Hindlimb muscle (tissue), 1 donor: ENCODE data around the gene HECTD1. TPM values are rescaled to one million over a fixed set of nuclear protein-coding genes. Genes with fewer than 3 reads are reported as not detected.
"Not testable (repeated sequence)": the region's sequence is repeated elsewhere in the genome, so short reads cannot be mapped to it uniquely, and the experiment has no call there.

Experiments used
- DNase-seq: peaks from one replicate; pipeline ENCODE4 v3.0.0-alpha.2; 2013
- polyA plus RNA-seq: library from polyadenylated mRNA; unstranded; fragments of 120-200 nt; gene quantifications from one replicate; pipeline ENCODE4 v1.2.1, GENCODE V29; 2013; ENCODE audit not compliant: insufficient read length

Gene HECTD1
- polyA plus RNA-seq, 1 donor = 116 TPM

DNA sequence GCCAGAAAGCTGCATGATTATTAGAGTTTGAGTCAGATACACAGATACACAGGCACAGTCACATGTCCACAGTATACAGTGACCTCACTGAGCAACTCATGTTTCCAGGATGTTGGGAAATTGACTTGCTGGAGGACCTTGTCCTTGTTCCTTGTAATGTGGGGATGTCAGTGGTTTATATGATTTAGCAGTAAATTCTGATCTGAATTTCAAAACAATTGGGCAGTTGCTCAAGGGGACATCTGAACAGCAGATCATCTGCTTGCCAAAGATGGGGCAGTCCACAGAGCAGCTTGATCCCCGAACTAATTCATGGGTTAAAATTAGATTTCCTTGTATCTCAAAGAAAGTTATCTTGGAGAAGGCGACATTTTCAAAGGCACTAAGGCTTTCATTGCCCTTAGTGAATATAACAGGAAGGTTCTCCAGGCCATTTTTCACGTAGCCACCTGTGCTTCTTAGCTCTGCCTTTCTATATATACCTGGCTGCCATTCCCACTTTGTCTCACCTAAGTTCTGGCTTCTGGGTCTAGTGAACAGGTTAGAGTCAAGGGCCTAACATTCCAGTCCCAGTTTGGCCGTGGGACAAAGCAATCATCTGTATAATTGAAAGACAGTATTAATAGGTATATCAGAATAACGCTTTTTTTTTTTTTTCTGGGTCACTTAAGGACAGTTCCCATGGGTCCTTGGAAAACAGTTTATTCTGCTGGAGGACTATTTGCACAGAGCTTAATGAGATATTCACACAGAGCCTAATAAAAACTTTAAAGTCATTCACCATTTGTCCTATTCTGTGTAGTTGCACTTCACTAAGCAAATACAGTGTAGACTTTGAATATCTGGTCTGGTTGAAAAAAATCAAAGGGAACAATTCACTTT lies 116.5 kb downstream of the HECTD1 start:
- peak; percentile 26 for DNase-seq

- DNase-seq = not testable (repeated sequence)
Measured at GRCh38 chr14:31086466-31086865, 121.1 kb downstream of the HECTD1 start.

- DNase-seq = no peak
Measured at GRCh38 chr14:31085027-31085426, 122.6 kb downstream of the HECTD1 start.

GRCh38 chr14:31084385-31084784 lies 123.2 kb downstream of the HECTD1 start:
- DNase-seq = no peak

DNA sequence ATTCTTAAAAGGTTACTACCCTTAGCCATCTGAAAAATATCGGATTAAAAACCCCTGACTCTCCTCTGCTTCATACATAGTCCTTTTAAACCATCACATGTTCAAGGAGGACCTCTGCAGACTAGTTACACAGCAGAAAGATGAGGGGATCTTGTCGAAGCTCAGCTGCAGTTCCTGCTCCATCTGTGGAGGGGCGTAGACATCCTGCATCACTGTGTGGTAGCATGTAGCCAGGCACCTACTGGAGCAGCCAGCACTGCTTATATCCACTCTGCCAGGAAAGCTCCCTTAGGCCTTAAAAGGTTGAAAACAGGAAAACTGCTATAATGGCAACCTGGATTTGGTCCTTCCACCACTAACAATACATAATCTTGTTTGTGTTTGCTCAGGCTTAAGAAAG lies 123.8 kb downstream of the HECTD1 start:
- DNase-seq = no peak

- no peak for DNase-seq
Measured at GRCh38 chr14:31080484-31080883, 127.1 kb downstream of the HECTD1 start.

DNA sequence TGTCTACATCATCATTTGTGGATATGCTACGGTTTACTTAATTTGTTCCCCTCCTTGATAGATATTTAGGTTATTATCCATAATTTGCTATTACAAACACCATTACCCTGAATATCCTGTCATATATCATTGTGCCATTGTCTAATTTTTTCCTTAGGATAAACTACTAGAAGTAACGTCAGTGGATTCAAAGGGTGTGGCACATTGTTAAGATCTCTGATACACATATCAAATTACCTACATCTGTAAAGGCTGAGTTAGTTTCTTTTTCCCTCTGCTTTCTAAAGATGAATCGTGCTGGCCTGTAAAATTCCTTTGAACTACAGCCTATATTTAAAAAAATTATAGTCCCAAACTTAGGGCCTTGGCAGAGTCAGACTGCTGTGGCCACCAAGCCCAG lies 127.5 kb downstream of the HECTD1 start:
- DNase-seq = no peak

GRCh38 chr14:31078766-31079165 lies 128.8 kb downstream of the HECTD1 start:
- DNase-seq = no peak

DNA sequence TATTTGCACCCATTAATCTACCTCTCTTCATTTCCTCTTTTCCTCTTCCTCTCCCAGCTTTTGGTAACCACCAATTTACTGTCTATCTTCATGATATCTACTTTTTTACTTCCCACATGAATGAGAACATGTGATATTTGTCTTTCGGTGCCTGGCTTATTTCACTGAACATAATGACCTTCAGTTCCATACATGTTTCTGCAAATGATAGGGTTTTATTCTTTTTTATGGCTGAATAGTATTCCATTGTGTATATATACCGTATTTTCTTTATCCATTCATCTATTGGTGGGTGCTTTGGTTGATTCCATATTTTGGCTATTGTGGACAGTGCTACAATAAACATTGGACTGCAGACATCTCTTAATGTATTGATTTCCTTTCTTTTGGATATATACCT lies 132.4 kb downstream of the HECTD1 start:
- no peak for DNase-seq

DNA sequence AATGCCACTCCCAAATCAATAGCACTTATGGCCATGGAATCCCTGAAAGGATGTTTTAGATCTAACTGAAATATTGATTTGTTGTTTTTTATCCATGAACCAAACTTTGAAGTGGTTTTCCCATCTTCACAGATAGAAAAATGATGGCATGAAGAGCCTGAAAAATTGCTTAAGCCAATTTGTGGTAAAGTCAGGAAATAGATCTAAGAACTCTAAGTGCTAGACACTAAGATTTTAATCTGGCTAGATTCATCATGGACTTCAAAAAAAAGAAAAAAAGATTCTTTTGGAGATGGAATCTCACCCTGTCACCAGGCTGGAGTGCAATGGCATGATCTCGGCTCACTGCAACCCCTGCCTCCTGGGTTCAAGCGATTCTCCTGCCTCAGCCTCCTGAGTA lies 136.4 kb downstream of the HECTD1 start:
- no peak for DNase-seq

- DNase-seq = no peak
Measured at GRCh38 chr14:31070431-31070830, 137.2 kb downstream of the HECTD1 start.

DNA sequence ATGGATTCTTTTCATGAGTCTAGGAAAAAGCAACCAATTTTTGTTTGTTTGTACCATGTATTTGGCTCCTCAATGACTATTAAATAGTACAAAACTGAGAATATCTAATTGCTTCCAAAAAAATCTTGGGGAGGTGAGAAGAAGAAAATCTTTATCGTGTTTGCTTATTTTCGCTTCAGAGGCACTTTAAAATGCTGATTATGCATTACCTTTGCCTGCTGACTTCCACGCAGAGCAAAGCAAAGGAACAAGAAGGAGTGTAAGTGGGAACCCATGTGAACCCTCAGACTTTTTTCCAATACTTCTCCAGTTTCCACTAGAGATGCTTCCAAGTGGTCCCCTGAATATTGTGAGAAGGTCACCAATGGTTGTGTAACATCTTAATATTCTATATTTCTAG lies 138.2 kb downstream of the HECTD1 start:
- DNase-seq = no peak

DNA sequence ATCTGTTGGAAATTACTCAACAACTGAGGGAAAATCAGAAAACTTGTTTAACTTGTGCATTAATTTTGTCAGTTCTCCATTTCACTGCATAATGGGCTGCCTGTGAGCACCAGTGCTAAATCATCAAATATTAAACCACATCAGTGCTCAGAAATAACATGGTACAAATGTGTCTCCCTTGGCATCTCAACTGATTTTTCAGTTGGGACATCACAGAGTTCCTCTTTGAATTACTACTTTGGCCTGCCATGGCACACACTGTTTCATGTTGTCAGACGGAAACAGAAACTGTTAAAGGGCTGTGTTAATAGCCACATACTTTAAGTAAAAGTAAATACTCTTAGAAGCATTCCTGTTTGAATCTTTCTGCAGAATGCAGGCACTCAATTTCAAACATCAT lies 139.4 kb downstream of the HECTD1 start:
- no peak for DNase-seq

GRCh38 chr14:31062908-31063307 lies 144.7 kb downstream of the HECTD1 start:
- not testable (repeated sequence) for DNase-seq

DNA sequence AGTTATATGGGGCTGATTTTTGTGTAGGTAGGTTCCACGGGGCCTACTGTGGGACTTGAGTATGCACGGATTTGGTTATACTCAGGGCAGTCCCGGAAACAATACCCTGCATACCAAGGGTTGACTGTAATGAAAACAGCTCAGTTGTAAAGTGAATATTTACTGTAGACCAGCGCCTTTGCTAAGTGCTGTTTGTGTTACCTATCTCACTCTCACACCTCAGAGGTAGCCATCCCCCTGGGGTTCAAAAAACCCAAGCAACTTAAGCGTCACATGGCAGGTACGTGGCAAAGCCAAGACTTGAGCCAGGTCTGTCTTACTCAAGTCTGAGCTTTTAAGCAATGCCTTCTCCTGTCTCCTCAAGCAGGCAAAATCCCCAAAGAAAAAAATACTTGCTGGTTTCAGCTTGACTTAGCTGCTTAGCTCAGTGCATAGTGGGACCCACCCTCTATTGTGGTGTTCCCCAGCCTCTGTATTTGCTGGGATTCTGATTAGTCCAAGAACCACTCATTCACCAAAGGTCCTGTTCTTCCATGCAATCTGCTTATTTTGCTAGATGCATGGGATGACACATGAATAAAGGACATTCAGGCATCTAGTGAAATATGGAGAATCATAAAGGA lies 147.2 kb downstream of the HECTD1 start:
- DNase-seq = no peak

GRCh38 chr14:31059152-31059924 lies 148.3 kb downstream of the HECTD1 start:
- no peak for DNase-seq

- DNase-seq = no peak
Measured at GRCh38 chr14:31057701-31058364, 149.8 kb downstream of the HECTD1 start.

GRCh38 chr14:31057035-31057434 lies 150.6 kb downstream of the HECTD1 start:
- DNase-seq = no peak

DNA sequence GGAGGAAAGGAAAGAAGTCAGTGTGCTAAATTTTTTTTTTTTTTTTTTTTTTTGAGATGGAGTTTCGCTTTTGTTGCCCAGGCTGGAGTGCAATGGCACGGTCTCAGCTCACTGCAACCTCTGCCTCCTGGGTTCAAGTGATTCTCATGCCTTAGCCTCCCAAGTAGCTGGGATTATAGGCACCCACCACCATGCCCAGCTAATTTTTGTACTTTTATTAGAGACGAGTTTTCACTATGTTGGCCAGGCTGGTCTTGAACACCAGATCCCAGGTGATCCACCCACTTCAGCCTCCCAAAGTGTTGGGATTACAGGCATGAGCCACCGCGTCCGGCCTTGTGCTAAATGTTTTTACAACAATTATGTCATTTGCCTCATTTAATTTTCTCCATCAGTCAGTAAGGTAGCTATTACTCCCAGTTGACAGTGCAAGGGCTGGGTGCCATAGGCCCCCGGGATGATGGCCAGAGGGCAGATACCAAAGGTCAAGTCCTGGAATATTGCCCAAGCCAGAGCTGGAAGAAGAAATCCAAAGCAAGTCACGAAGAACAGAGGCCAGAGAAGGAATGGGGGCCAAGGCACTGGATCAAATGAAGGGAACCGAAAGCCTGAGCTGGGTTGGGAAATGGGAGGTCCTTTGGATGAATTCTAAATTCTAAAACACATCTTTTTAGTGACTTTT lies 154.5 kb downstream of the HECTD1 start:
- DNase-seq = not testable (repeated sequence)

- DNase-seq = no peak
Measured at GRCh38 chr14:31051511-31051910, 156.1 kb downstream of the HECTD1 start.

- no peak for DNase-seq
Measured at GRCh38 chr14:31051023-31051422, 156.6 kb downstream of the HECTD1 start.
